KG1 (cell line): ENCODE data around the gene VMAC.

Source experiments
- DNase-seq: peaks from one replicate; lab custom pipeline; 2025; lab: John Stamatoyannopoulos, UW

The VMAC gene

DNA sequence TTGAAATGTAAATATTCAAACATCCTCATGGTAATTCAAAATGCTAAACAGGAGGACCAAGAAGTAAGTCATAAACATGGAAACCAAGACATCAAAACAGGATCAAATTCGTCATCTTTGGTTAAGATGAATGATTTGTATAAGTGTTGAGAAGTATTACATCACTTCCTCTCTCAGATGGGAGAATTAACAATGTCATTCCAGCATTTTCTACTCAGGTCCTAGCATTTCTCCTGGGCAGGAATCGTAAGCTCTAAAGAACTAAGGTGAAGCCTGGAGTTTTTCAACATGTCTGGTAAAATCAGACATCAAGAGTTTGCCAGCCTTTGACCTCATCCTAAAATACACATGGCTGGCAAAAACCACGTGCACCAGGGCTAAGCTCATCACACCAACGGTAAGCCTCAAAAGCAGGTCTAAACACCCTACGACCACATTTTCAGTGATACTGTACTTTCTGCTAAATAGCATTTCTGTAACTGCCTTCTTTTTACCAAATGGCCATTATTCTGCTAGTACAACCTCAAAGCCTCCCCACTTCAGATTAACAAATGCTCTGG lies 48.4 kb downstream of the VMAC start:
- DNase-seq = no peak

- no peak for DNase-seq
These were observed 49.1 kb downstream of the VMAC start for GRCh38 chr19:5953680-5954213.

DNA sequence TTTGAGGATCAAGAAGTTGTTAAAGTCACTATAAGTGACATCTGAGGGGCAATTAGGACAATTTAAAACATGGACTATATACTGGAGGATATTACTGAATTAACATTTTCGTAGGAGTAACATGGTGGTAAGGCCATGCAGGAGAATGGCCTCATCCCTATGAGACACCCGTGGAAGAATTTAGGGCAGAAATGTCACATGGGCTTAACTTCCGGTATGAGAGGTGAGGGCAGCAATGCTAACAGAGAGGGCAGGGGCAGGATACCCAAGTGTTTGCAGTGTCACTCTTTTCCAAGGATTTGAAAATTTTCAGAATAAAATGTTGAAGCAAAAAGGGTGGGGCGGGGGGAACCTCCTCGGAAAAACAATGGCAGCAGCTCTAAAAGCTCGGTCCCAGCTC lies 49.6 kb downstream of the VMAC start:
- no peak for DNase-seq

DNA sequence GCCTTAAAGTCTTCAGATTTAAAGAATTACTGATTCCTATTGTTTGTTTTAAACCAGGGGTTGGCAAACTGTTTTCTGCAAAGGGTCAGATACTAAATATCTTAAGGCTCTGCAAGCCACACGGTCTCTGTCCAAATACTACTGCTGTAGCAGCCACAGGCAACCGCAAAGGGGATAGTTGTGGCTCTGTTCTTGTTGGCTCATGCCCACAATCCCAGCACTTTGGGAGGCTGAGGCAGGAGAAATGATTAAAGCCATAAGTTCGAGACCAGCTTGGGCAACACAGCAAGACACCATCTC lies 50.9 kb downstream of the VMAC start:
- no peak for DNase-seq

GRCh38 chr19:5956323-5956722 lies 51.7 kb downstream of the VMAC start:
- no peak for DNase-seq

DNA sequence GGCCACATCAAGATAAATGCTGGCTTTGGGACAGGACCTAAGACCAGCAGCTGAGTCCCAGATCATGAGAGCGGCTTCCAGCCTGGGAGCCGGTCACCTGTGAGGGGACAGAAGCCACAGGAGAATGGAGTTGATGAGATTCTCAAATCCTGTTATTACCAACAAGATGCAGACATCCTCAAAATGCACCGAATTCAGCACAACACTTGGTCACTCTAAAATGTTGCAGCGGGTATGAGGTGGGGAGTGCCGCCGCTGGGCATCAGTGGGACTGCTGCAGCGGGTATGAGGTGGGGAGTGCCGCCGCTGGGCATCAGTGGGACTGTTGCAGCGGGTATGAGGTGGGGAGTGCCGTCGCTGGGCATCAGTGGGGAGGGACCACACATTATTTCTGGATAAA lies 52.1 kb downstream of the VMAC start:
- DNase-seq = no peak

DNA sequence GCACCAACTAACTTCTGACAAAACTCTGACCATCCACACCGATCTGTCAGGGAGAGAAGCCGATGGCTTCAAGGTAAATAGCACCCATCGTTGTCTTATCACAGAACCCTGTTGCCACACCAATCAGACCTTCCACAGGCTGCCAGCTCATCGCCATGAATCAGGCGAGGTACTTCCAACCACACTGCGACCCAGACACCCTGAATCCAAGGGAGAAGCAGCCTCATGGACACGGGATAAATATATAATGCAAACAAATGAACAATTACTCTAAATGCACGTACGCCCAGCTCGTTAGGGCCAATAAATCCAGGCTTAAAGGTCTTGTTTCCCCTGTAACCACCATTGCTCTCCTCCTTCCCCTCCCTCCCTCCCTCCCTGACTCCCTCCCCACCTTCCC lies 52.5 kb downstream of the VMAC start:
- DNase-seq = no peak

DNA sequence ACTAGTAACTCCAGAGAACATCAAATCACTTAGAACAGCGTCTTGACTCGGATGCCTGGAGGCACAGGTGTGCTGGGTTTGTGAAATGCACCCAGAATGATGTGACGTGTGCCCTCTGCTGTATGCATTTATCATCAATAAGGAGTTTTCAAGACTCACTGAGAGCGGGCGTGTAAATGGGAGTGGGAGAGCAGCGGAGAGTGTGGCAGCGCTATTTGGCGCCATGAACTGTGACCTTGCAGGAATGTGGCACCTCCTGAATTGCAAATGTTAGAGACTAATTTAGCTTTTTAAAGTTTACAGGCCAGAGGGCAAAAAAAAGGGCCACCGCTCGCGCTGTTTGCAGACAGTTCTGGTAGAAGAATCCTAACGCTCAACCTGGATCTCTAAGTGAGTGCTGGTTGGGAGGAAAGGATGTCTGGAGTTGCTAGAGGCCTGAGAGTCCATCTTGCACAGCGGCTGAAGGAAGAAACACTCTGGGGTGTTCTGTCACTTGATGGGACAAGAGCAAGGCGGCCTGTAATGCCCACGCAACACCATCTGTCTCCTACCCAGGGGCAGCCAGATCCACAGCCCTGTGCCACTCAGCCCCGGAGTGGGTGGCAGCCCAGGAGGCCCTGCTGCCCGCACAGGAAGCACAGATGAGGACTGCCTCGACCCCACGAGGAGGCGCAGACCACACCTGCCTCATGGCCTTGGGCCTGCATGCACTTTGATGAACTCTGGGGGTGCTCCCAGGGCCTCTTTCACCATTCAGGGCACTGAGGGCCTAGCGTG lies 53.6 kb downstream of the VMAC start:
- no peak for DNase-seq

GRCh38 chr19:5958851-5959122 lies 54.1 kb downstream of the VMAC start:
- DNase-seq = no peak

- no peak for DNase-seq
These were observed 54.8 kb downstream of the VMAC start for GRCh38 chr19:5959260-5960004.
